Testis (tissue), 3 donors: ENCODE measurements around the gene ADD3. TPM values are rescaled to one million over a fixed set of nuclear protein-coding genes. Genes with fewer than 3 reads are reported as not detected.

ENCODE experiments used
- DNase-seq: peaks from one replicate; pipeline ENCODE4 v3.0.0-alpha.2; 2019
- H3K27ac ChIP-seq, 2 donors: fragments of 200-600 bp; sonication (generic); one replicate each; pipeline ENCODE4 v1.5.1; 2019
- H3K27me3 ChIP-seq: fragments of 200-600 bp; sonication (generic); one replicate; pipeline ENCODE4 v1.5.1; 2019
- H3K36me3 ChIP-seq: fragments of 200-600 bp; sonication (generic); one replicate; pipeline ENCODE4 v1.5.1; 2017; ENCODE audit warnings: low read depth; ENCODE audit errors: missing control alignments
- H3K4me1 ChIP-seq: fragments of 200-600 bp; sonication (generic); one replicate; pipeline ENCODE4 v1.5.1; 2019
- H3K4me3 ChIP-seq, 2 donors: fragments of 200-600 bp; sonication (generic); one replicate each; pipeline ENCODE4 v1.5.1; 2017 to 2019
- H3K9me3 ChIP-seq: fragments of 200-600 bp; sonication (generic); one replicate; pipeline ENCODE4 v1.5.1; 2017
- CTCF ChIP-seq, 3 experiments: fragments of 450-650 bp in 2 of 3; fragments of 200-600 bp in 1 of 3; sonication (generic) in 1 of 3; IDR thresholded peaks; one replicate each; pipeline ENCODE4 v1.5.1; 2016 to 2019; ENCODE audit warnings: antibody characterized with exemption in 3 of 3, mild to moderate bottlenecking in 2 of 3, moderate library complexity in 1 of 3
- POLR2A ChIP-seq: fragments of 450-650 bp; IDR thresholded peaks from one replicate; pipeline ENCODE4 v1.6.1; 2017; ENCODE audit warnings: antibody characterized with exemption, mild to moderate bottlenecking, moderate library complexity
- WGBS, 2 donors: methylation state at CpG; one replicate each; pipeline ENCODE4 v1.1.5; 2018; 5-methylcytosine and 5-hydroxymethylcytosine counted together
- intact Hi-C: fragments of 100-400 bp; cut with DNase I; formaldehyde crosslinking; loops from one replicate; pipeline ENCODE4 v1.15.1; 2023; ENCODE audit warnings: low total_unique reads
- polyA plus RNA-seq: library from polyadenylated mRNA; stranded (reverse); fragments of 350-450 nt; fragmentation: Illumina TruSeq; extraction: RNeasy Lipid Tissue Mini Kit (QIAGEN cat#74804); gene quantifications from one replicate; pipeline ENCODE4 v1.2.3, GENCODE V29; 2014; ENCODE audit warnings: low read depth, low replicate concordance; ENCODE audit not compliant: insufficient read depth
- total RNA-seq, 2 donors: library from RNA; depleted of rRNA; stranded (reverse); fragments of >200 nt; gene quantifications; one replicate each; pipeline ENCODE4 v1.2.3, GENCODE V29; 2016

Gene ADD3
- total and polyA plus RNA-seq, 3 donors from 2014 or later = 155 to 394 (median 240) TPM

- Histone ChIP-seq H3K9me3 (no peaks in the 10 kb centered on the region), H3K27me3 (no peaks in the 10 kb centered on the region), H3K27ac (no peak overlapping the region), H3K4me3 (no peak overlapping the region), H3K4me1 (peaks cover 1% of the 10 kb centered on the region), H3K36me3 (no peaks in the 10 kb centered on the region)
- intact Hi-C loops = no loop called here
- no peak for TF ChIP-seq POLR2A
- TF ChIP-seq CTCF (IDR thresholded peaks at IDR 0.05) = no peak
- DNase-seq = no peak
- 70 to 86% methylated on average over 5 of the region's 5 CpGs for WGBS, 2 donors
These were observed 155.5 kb downstream of the ADD3 start for GRCh38 chr10:110163192-110163773.

- intact Hi-C loops = no loop called here
- Histone ChIP-seq H3K27ac (no peak overlapping the region), H3K27me3 (no peaks in the 10 kb centered on the region), H3K9me3 (no peaks in the 10 kb centered on the region), H3K4me1 (peaks cover 6% of the 10 kb centered on the region), H3K4me3 (no peak overlapping the region), H3K36me3 (no peaks in the 10 kb centered on the region)
- 65 to 70% methylated on average over 4 of the region's 4 CpGs for WGBS, 2 donors
- TF ChIP-seq POLR2A (no peak), CTCF (IDR thresholded peaks at IDR 0.05) (no peak)
- DNase-seq = no peak
These were observed 156.1 kb downstream of the ADD3 start for GRCh38 chr10:110163841-110164240.

GRCh38 chr10:110165239-110165638, 157.5 kb downstream of the ADD3 start:
- H3K4me1 ChIP-seq = peaks cover 9% of the 10 kb centered on the region
- DNase-seq = peak; percentile 10
- H3K4me3 ChIP-seq = no peak overlapping the region
- no peak for TF ChIP-seq CTCF (IDR thresholded peaks at IDR 0.05)
- TF ChIP-seq POLR2A = no peak
- intact Hi-C loops = no loop called here
- no peaks in the 10 kb centered on the region for H3K27me3 ChIP-seq
- 66 to 87% methylated on average over 6 of the region's 6 CpGs for WGBS, 2 donors
- no peaks in the 10 kb centered on the region for H3K36me3 ChIP-seq
- H3K9me3 ChIP-seq = no peaks in the 10 kb centered on the region
- no peak overlapping the region for H3K27ac ChIP-seq

- TF ChIP-seq POLR2A (no peak), CTCF (IDR thresholded peaks at IDR 0.05) (no peak)
- no peaks in the 10 kb centered on the region for H3K36me3 ChIP-seq
- no peaks in the 10 kb centered on the region for H3K27me3 ChIP-seq
- no peaks in the 10 kb centered on the region for H3K9me3 ChIP-seq
- no peak overlapping the region for H3K4me3 ChIP-seq
- no peak overlapping the region for H3K27ac ChIP-seq
- DNase-seq = peak; percentile 2
- H3K4me1 ChIP-seq = peaks cover 9% of the 10 kb centered on the region
- intact Hi-C loops = no loop called here
- WGBS, 2 donors = 91 to 93% methylated on average over 7 of the region's 7 CpGs
These were observed 159.4 kb downstream of the ADD3 start for GRCh38 chr10:110167149-110167548.
